Neuron (in vitro differentiated cells): ENCODE measurements around the gene SLC9A9.

Source experiments
- H2AFZ ChIP-seq: one replicate; pipeline ENCODE4 v1.6.1; 2013; ENCODE audit warnings: low read depth, mild to moderate bottlenecking, inconsistent platforms, low read length, moderate library complexity
- H3K27me3 ChIP-seq: one replicate; pipeline ENCODE4 v1.6.1; 2013; ENCODE audit warnings: low read length; ENCODE audit not compliant: insufficient read depth
- H3K36me3 ChIP-seq: one replicate; pipeline ENCODE4 v1.6.1; 2013; ENCODE audit warnings: low read length; ENCODE audit not compliant: insufficient read depth
- H3K4me1 ChIP-seq: one replicate; pipeline ENCODE4 v1.6.1; 2013; ENCODE audit warnings: low read length; ENCODE audit not compliant: insufficient read depth
- H3K4me3 ChIP-seq: 2 replicates; pipeline ENCODE4 v1.5.1; 2013; ENCODE audit warnings: mild to moderate bottlenecking, low read length, moderate library complexity
- H3K9me3 ChIP-seq: one replicate; pipeline ENCODE4 v1.6.1; 2013; ENCODE audit warnings: low read length

Gene SLC9A9

GRCh38 chr3:143273975-143274690 lies 574.1 kb downstream of the SLC9A9 start:
- H2AFZ ChIP-seq, result no peak overlapping the region
- no peak overlapping the region for H3K4me3 ChIP-seq
- H3K9me3 ChIP-seq, result no peaks in the 10 kb centered on the region
- no peaks in the 10 kb centered on the region for H3K36me3 ChIP-seq
- H3K4me1 ChIP-seq, result peaks cover 3% of the 10 kb centered on the region
- no peaks in the 10 kb centered on the region for H3K27me3 ChIP-seq

- Histone ChIP-seq H3K4me3 (no peak overlapping the region), H3K4me1 (no peaks in the 10 kb centered on the region), H2AFZ (no peak overlapping the region), H3K27me3 (no peaks in the 10 kb centered on the region), H3K36me3 (no peaks in the 10 kb centered on the region), H3K9me3 (no peaks in the 10 kb centered on the region)
Measured at GRCh38 chr3:143271136-143271535, 577.1 kb downstream of the SLC9A9 start.

GRCh38 chr3:143269741-143270140 lies 578.5 kb downstream of the SLC9A9 start:
- Histone ChIP-seq H3K27me3 (no peaks in the 10 kb centered on the region), H2AFZ (no peak overlapping the region), H3K36me3 (no peaks in the 10 kb centered on the region), H3K4me3 (no peak overlapping the region), H3K4me1 (no peaks in the 10 kb centered on the region), H3K9me3 (no peaks in the 10 kb centered on the region)

- H3K27me3 ChIP-seq, result no peaks in the 10 kb centered on the region
- H2AFZ ChIP-seq, result no peak overlapping the region
- no peaks in the 10 kb centered on the region for H3K4me1 ChIP-seq
- H3K9me3 ChIP-seq, result no peaks in the 10 kb centered on the region
- H3K4me3 ChIP-seq, result no peak overlapping the region
- no peaks in the 10 kb centered on the region for H3K36me3 ChIP-seq
Measured at GRCh38 chr3:143267989-143268388, 580.3 kb downstream of the SLC9A9 start.

- no peaks in the 10 kb centered on the region for H3K27me3 ChIP-seq
- no peak overlapping the region for H3K4me3 ChIP-seq
- no peaks in the 10 kb centered on the region for H3K9me3 ChIP-seq
- H3K4me1 ChIP-seq, result no peaks in the 10 kb centered on the region
- no peak overlapping the region for H2AFZ ChIP-seq
- no peaks in the 10 kb centered on the region for H3K36me3 ChIP-seq
Measured at GRCh38 chr3:143266927-143267326, 581.3 kb downstream of the SLC9A9 start.

GRCh38 chr3:143266511-143266910 lies 581.8 kb downstream of the SLC9A9 start:
- no peaks in the 10 kb centered on the region for H3K36me3 ChIP-seq
- no peaks in the 10 kb centered on the region for H3K4me1 ChIP-seq
- H2AFZ ChIP-seq, result no peak overlapping the region
- H3K4me3 ChIP-seq, result no peak overlapping the region
- H3K27me3 ChIP-seq, result no peaks in the 10 kb centered on the region
- H3K9me3 ChIP-seq, result no peaks in the 10 kb centered on the region

- no peak overlapping the region for H3K4me3 ChIP-seq
- H3K36me3 ChIP-seq, result no peaks in the 10 kb centered on the region
- H3K27me3 ChIP-seq, result no peaks in the 10 kb centered on the region
Measured at GRCh38 chr3:143265501-143266070, 582.7 kb downstream of the SLC9A9 start.

GRCh38 chr3:143263852-143264513 lies 584.3 kb downstream of the SLC9A9 start:
- Histone ChIP-seq H3K4me1 (no peaks in the 10 kb centered on the region), H3K9me3 (no peaks in the 10 kb centered on the region), H3K4me3 (no peak overlapping the region), H3K36me3 (no peaks in the 10 kb centered on the region), H2AFZ (no peak overlapping the region), H3K27me3 (no peaks in the 10 kb centered on the region)

More at GRCh38 chr3:143265501-143266070, 582.7 kb downstream of the SLC9A9 start:
- H3K9me3 ChIP-seq, result no peaks in the 10 kb centered on the region
- H2AFZ ChIP-seq, result no peak overlapping the region
- H3K4me1 ChIP-seq, result no peaks in the 10 kb centered on the region

GRCh38 chr3:143261848-143262247 lies 586.4 kb downstream of the SLC9A9 start:
- Histone ChIP-seq H3K27me3 (no peaks in the 10 kb centered on the region), H3K36me3 (no peaks in the 10 kb centered on the region), H3K9me3 (no peaks in the 10 kb centered on the region), H2AFZ (no peak overlapping the region), H3K4me1 (no peaks in the 10 kb centered on the region), H3K4me3 (no peak overlapping the region)

GRCh38 chr3:143258692-143259091 lies 589.6 kb downstream of the SLC9A9 start:
- Histone ChIP-seq H3K27me3 (no peaks in the 10 kb centered on the region), H3K4me1 (no peaks in the 10 kb centered on the region), H2AFZ (no peak overlapping the region), H3K9me3 (no peaks in the 10 kb centered on the region), H3K36me3 (no peaks in the 10 kb centered on the region), H3K4me3 (no peak overlapping the region)

- Histone ChIP-seq H3K9me3 (no peaks in the 10 kb centered on the region), H3K4me1 (no peaks in the 10 kb centered on the region), H2AFZ (no peak overlapping the region), H3K4me3 (no peak overlapping the region), H3K36me3 (no peaks in the 10 kb centered on the region), H3K27me3 (no peaks in the 10 kb centered on the region)
Measured at GRCh38 chr3:143256416-143256815, 591.9 kb downstream of the SLC9A9 start.

- Histone ChIP-seq H3K27me3 (no peaks in the 10 kb centered on the region), H3K4me1 (no peaks in the 10 kb centered on the region), H3K4me3 (no peak overlapping the region), H2AFZ (no peak overlapping the region), H3K36me3 (no peaks in the 10 kb centered on the region), H3K9me3 (no peaks in the 10 kb centered on the region)
Measured at GRCh38 chr3:143255739-143256138, 592.5 kb downstream of the SLC9A9 start.

GRCh38 chr3:143252931-143253330 lies 595.3 kb downstream of the SLC9A9 start:
- no peaks in the 10 kb centered on the region for H3K27me3 ChIP-seq
- H3K9me3 ChIP-seq, result no peaks in the 10 kb centered on the region
- no peak overlapping the region for H3K4me3 ChIP-seq
- H3K36me3 ChIP-seq, result no peaks in the 10 kb centered on the region
- H3K4me1 ChIP-seq, result no peaks in the 10 kb centered on the region
- H2AFZ ChIP-seq, result no peak overlapping the region
